HG03439 (cell line): Measurements from ENCODE around the gene GOLIM4.
"Not testable (repeated sequence)": the region's sequence is repeated elsewhere in the genome, so short reads cannot be mapped to it uniquely, and the experiment has no call there.

ENCODE experiments used
- ATAC-seq: cut with Tn5 transposase; IDR thresholded peaks from one replicate; pipeline ENCODE4 v1.9.1; 2021; ENCODE audit warnings: mild to moderate bottlenecking, moderate library complexity; ENCODE audit not compliant: unreplicated experiment

Gene GOLIM4, protein sequence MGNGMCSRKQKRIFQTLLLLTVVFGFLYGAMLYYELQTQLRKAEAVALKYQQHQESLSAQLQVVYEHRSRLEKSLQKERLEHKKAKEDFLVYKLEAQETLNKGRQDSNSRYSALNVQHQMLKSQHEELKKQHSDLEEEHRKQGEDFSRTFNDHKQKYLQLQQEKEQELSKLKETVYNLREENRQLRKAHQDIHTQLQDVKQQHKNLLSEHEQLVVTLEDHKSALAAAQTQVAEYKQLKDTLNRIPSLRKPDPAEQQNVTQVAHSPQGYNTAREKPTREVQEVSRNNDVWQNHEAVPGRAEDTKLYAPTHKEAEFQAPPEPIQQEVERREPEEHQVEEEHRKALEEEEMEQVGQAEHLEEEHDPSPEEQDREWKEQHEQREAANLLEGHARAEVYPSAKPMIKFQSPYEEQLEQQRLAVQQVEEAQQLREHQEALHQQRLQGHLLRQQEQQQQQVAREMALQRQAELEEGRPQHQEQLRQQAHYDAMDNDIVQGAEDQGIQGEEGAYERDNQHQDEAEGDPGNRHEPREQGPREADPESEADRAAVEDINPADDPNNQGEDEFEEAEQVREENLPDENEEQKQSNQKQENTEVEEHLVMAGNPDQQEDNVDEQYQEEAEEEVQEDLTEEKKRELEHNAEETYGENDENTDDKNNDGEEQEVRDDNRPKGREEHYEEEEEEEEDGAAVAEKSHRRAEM

DNA sequence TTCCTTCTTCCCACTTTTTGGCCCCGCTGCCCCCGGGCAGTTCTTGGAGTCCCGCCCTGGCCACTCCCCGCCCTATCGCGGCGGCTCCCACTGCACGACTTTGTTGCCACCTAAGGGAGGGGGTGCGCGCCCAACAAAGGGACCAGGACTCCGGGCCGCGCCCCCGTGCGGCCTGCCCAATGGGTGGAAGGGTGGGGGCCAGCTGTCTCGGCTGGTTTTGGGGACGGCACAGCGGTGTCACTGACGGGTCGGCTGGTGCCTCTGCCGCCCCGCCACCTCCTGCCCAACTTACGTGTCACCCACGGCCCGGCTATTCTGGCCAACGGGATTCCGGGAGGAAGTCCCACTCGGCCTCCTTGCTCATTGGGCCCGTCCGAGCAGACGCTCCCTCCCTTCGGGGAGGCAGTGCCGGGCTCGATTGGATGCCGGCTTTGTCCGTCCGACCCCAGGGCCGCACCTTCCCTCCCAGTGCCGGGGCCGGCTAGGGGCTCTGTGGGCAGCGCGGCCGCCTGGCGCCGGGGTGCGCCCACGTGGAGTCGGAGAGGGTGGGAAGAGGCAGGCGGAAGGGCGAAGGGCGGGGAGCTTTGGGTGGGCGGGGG lies at the start of gene GOLIM4:
Gene GOLIM4, minus strand, starts transcription at position 314 of the 599 bp plus-strand sequence. CDS start 639 bp downstream, outside the sequence.
- peak; percentile 91 for ATAC-seq

DNA sequence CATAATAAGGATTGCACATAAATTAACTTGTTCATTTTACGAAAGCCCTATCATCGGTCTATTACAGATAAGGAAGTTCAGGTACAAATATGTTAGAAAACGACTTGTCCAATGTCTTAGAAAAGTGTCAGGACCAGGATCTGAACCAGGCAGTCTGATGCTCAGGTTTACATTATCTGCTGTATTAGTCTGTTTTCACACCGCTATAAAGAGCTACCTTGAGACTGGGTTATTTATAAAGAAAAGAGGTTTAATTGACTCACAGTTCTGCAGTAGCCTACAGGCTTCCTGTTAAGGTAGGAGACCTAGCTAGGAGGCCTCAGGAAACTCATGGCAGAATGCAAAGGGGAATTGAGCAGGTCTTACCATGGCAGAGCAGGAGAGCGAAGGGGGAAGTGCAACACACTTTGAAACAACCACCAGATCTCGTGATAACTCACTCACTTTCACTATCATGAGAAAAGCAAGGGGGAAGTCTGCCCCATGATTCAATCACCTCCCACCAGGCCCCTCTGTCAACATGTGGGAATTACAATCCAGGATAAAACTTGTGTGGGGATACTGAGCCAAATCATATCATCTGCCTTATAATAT lies 45.8 kb upstream of the GOLIM4 start:
- ATAC-seq: no peak

DNA sequence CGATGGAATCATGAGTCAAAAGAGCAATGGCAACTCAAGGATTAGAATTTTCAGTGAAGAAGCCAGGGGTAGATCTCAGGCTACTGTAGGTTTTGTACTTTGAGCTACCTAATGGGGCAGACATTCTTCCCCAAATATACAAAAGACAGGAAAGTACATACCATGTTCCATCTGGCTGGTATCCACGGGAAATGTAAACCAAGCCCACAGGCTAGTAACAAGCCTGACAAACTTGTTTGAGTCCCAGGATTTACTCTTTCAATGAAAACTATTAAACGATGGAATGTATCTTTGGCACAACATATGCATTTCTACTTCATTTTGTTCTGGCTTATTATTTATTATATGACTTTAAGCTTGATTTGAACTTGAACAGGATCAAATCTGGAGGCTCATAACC lies 44.2 kb upstream of the GOLIM4 start:
- no peak for ATAC-seq

DNA sequence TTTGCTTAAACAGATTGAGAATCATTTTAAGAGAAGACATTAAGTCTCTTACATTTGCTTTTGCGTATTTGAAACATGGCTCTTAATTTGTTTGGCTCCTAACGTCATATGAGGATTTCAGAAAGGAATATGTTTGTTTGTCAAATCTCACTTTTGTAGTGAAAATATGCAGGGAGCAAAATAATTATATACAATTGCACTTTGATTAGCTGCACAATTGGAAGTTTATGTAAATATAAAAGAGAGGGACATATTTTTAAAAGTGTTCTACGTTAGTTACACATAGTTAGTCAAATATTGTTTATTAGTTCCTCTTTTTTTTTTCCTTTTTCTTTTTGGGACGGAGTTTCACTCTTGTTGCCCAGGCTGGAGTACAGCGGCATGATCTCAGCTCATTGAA lies 42.7 kb upstream of the GOLIM4 start:
- no peak for ATAC-seq

DNA sequence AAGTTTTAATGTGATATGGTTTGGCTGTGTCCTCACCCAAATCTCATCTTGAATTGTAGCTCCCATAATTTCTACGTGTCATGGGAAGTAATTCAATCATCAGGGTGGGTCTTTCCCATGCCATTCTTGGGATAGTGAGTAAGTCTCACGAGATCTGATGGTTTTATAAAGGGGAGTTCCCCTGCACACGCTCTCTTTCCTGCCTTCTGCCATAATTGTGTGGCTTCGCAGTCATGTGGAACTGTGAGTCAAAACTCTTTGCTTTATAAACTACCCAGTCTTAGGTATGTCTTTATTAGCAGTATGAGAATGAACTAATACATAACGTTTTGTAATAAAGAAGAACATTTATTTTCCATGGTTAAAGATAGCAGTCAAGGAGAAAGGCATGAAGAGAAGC lies 39.2 kb upstream of the GOLIM4 start:
- no peak for ATAC-seq

DNA sequence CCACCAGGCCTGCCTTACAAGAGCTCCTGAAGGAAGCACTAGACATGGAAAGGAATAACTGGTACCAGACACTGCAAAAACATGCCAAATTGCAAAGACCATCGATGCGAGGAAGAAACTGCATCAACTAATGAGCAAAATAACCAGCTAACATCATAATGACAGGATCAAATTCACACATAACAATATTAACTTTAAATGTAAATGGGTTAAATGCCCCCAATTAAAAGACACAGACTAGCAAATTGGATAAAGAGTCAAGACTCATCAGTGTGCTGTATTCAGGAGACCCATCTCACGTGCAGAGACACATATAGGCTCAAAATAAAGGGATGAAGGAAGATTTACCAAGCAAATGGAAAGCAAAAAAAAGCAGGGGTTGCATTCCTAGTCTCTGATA lies 34.5 kb upstream of the GOLIM4 start:
- not testable (repeated sequence) for ATAC-seq

DNA sequence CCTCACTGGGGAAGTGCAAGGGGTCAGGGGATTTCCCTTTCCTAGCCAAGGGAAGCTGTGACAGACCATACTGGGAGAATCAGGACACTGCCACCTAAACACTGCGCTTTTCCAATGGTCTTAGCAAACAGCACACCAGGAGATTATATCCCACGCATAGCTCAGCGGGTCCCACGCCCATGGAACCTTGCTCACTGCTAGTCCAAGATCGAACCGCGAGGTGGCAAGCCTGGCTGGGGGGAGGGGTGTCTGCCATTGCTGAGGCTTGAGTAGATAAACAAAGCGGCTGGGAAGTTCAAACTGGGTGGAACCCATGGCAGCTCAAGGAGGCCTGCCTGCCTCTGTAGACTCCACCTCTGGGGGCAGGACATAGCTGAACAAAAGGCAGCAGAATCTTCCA lies 32.7 kb upstream of the GOLIM4 start:
- ATAC-seq: not testable (repeated sequence)

DNA sequence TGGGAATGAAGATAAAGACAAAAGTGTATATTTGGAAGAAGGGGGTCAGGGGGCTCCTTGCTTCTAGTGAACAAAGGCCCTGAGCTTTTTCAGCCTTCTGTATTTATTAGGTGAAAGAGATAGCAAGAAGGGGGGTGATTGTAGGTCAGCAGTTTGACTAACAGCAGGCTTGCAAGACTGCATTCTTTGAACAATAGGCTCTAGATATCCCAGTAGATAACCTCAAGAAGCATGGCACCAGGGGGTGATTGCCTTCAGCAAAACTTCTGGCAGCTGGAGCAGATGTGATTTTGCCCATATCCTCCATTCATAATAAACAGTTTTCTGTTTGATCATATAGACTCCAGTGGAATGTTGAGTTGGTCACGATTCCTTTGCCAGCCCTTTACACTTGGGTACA lies 31.7 kb upstream of the GOLIM4 start:
- ATAC-seq: no peak

DNA sequence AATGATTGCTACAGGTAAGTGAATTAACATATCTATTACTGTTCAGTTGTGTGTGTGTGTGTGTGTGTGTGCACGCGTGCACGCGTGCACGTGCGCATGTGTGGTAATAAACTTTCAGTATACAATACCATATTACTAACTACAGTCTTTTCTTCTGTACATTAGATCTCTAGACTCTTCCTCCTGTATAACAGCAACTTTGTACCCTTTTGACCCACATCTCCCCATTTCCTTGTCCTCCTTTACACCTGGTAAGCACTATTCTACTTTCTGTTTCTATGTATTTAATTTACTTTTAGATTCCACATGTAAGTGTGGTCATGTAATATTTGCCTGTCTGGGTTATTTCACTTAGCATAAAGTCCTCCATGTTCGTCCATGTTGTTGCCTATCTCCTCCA lies 29.1 kb upstream of the GOLIM4 start:
- ATAC-seq: no peak

DNA sequence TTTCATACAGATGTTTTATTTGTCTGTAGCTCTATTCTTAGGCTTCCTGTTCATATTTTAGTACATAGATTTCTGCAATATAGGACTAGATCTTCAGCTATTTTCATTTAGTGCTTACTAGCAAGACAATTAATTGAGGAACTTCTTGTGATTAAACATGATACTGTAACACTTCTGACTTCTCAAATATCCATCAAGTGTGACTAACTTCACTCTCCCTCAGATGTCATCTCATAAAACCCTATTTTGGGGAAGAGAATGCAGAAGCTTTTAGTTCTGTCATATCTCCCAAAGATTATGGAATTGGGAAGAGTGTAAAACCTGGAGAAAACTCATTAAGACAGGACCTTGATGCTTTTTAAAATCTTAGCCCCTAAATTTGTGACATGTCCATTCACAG lies 28.6 kb upstream of the GOLIM4 start:
- no peak for ATAC-seq

DNA sequence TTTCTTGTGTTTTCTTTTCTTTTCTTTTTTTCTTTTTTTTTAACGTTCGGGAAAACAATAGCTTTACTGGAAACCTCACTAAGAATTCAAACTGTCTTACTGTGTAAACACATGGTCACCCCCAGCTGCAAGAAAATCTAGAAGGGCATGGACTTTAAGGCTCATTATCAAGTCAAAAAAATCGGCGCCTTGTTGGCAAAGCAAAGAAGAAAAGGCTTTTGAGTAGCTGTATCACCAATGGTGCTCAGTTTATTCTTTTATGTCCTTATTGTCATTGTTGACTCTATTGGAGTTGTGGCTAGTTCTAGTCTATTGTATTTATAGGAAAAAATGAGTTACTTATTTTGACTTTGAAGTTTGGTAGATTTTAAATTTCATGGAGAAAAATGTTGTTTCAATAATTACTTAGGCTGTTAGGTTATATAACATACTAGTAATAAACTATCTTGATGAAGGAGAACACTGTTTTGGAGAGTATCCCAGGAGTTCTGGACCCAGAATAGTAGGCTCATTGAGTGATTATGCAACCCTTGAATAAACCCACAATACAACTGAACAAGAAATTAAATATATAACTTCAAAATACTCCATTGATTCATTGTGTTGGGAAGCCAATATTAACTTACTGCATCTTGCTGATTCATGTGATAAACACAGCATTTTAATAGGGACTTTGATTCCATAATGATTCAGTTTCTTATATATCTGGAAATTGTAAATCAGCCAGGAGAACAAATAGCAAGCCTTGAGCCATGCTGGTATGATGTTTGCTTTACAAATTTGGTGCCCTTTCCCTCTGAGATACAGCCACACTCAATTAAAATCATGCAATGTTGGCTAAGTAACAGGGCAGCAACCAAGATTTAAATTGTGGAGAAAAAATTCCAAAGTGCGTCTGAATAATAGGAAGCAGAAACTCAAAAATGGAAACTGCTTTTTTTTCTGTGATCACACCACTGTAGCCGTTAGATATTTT lies 27.8 kb upstream of the GOLIM4 start:
- no peak for ATAC-seq

DNA sequence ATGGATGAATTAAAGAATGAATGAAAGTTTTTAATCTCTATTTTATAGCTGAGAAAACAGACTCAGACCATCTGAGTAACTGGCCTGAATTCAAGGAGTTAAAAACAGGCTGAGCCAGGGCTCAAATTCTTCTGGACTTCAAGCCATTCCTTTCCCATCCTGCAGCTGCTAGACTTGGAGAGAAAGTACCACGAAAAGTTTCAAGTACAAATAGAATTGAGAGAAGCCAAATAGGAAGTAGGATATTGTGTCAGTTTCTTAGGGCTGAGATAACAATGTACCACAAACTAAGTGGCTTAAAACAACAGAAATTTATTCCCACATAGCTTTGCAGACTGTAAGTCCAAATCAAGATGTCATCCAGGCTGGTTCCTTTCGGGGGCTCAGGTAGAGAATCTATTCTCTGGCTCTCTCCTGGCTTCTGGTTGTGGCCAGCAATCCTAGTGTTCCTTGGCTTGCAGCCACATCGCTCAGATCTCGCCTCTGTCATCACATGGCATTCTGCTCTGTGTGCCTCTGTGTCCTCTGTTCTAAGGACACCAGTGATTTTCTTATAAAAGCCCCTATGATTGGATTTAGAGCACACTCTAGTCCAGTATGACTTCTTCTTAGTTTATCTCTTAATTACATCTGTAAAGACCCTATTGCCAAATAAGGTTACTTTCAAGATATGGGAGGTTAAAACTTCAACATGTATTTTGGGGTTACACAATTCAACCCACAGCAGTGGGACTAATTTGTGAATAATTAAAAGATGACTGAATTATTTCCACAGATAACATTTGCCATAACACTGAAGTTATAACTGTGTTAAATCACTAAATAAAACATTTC lies 25.7 kb upstream of the GOLIM4 start:
- ATAC-seq: no peak

DNA sequence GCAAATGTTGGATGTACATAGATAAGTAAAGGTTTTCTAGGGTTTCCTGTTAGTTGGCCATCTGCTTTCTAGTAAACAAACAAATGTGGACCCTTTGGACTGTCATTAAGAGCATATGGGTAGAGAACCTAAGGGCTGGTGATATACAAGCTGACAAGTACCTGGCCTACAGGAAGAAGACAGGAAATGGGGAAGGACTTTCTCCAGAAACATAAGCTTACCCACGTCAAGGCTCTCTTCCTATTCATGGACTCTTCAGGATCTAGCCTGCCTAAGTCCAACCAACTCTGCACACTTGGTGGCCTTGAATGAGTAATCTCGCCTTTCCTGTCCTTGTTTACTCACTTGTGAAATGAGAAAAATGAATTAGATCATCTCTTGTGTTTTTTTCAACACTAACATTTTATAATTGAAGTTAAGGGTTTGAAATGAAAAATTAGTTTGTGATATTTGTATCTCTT lies 22.2 kb upstream of the GOLIM4 start:
- no peak for ATAC-seq

DNA sequence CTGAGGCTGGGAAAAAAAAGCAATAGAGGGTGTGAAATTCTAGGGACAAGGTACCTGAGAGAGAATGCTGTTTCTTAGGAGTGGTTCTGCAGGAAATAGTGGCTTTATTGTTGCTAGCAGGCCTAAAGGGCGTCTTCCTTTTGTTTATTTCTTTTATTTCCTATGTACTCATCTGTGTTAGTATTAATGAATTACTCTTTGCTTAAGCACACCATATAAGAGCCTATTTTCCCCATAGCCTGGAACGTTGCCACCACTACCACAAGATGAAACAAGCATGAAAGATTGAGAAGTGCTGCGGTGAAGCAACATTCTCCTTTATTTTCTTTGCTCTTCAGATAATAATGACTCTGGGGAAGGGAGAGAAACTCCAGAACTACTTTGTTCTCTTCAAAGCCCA lies 21.3 kb upstream of the GOLIM4 start:
- no peak for ATAC-seq

DNA sequence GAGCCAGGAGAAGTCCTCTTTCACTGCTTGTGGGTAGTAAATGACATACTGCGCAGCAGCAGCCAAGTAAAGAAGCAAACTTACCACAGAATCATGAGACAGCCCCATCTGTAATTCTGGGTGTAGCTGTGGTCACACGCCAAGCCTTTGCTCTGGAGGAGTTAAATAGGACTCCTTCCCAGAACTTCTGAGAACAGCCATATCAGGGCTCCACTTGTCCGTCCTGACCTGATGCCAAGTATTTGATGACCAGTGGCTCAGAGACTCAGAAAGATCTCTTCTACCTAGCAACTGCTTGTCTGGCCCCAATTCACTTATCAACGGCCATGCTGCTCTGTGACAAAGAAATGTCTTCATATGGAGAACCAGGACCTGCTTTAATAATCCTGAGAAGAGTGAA lies 20.6 kb upstream of the GOLIM4 start:
- ATAC-seq: no peak

DNA sequence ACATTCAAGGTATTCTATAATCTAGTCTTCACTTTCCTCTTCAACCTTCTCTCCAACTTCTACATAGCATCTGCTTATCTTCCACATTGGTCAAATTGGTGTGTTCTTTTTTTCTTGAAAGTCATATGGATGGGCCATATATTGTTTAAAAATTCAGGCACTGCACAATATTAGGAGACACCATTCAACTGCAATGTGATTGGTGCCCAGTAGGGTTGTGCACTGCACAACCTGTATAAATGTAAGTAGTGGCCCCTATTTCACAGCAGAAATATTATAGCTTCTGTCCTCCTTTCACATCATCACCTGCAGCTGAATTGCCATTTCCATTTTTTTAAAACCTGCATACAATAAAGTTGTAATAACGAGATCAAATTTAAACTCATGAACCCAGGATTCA lies 18.1 kb upstream of the GOLIM4 start:
- ATAC-seq: no peak

DNA sequence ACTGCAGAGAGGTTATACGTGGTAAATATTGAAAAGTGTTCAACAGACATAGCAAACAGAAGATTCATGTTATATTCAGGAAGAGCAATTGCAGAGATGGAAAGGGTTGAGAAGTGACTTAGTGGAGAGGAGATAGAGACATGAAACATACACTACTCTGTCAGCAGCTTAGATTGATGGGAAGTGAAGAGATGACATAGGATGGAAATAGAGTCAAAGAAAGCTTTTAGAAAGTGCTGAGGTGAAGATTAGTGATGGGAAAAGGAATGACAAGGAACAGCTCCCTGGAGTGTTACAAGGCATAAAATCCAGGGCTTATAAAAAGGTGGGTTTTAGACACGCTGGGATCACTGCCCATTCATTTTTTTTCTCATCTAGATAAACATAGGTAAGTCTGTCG lies 17.2 kb upstream of the GOLIM4 start:
- ATAC-seq: no peak

DNA sequence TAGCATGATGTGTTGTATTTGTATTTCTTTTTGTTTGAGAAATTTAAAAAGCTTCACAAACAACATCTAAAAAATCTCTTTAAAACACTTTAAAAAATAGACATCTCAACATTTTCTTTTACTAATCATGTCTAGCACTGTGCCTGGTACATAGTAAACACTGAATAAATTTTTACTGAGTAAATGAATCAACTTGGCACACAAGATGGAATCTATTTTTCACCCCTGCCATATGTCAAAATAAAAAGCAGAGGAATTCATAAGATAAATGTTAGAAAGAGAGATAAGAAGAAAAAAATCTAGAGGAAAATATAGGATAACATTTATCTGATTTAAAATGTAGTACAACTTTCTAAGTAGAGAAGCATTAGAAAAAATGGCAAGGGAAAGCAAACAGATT lies 8.6 kb upstream of the GOLIM4 start:
- ATAC-seq: no peak

DNA sequence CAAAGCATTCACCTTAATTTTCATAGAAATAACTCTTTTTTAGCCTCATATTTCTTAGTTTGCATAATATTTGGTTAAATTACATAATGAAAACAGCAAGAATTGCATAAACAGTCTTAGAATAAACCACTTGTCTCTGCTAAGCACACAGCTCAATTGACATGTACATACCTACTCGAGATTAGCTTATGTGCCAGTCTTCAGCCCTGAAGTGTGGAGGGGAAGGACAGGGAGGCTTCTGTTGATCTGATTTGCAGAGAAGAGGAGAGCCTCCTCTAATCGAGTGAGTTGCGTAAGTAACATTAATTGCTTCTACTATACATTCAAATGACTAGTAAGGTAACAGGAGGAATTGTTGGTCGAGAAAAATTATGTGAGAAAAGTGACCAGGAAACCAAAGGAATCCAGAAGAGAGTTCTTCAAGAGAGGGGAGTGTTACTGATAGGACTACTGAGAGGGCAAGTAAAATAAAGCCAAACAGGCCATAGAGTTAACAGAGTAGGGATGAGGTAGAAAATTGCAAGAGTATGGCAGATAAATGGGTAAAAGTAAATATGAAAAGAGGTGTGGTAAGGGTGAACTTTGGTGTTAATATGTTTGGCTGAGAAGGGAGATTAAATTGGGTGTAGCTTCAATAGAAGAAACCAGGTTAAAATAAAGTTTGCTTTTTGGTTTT lies 7.1 kb upstream of the GOLIM4 start:
- no peak for ATAC-seq
